ENCODE measurements around the gene ACAT2. TPM values are rescaled to one million over a fixed set of nuclear protein-coding genes. Genes with fewer than 3 reads are reported as not detected.
A peak's percentile ranks its signal among the peaks of the same experiment; 100 is the strongest.

Gene ACAT2
- total and polyA plus RNA-seq, 5 donors, result 4.7 to 7.9 (median 5.4) TPM

- intact Hi-C loops (cut with DNase I), result no loop called here
- no peaks in the 10 kb centered on the region for H3K9me3 ChIP-seq (ENCODE audit: control insufficient read depth, low read length)
Observed at GRCh38 chr6:159769470-159769869, 7.6 kb downstream of the ACAT2 start.

DNA sequence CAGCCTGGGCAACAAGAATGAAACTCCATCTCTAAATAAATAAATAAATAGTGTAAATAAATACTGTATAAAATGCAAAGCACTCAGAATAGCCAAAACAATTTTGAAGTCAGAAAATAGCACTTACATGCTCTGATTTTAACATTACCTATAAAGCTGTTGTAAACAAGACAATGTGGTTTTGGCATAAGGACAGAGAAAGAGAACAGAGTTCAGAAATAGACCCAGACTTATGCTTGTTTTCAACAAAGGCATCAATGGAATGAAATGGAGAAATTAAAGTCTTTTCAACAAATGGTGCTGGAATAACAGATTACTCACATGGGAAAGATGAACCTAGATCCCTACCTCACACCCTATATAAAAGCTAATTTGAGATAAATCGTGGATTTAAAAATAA is 10.4 kb downstream of the ACAT2 start:
- intact Hi-C loops (cut with DNase I), result no loop called here

More at GRCh38 chr6:159769470-159769869, 7.6 kb downstream of the ACAT2 start:
- no peak overlapping the region for H3K27ac ChIP-seq (ENCODE audit: low read length)
- H3K4me1 ChIP-seq (ENCODE audit: control insufficient read depth, insufficient read depth, low read length), result no peaks in the 10 kb centered on the region
- DNase-seq, result no peak
- ATAC-seq, result no peak
- no peaks in the 10 kb centered on the region for H3K27me3 ChIP-seq (ENCODE audit: control insufficient read depth, insufficient read depth)
- no peak overlapping the region for H3K4me3 ChIP-seq (ENCODE audit: low read length)

DNA sequence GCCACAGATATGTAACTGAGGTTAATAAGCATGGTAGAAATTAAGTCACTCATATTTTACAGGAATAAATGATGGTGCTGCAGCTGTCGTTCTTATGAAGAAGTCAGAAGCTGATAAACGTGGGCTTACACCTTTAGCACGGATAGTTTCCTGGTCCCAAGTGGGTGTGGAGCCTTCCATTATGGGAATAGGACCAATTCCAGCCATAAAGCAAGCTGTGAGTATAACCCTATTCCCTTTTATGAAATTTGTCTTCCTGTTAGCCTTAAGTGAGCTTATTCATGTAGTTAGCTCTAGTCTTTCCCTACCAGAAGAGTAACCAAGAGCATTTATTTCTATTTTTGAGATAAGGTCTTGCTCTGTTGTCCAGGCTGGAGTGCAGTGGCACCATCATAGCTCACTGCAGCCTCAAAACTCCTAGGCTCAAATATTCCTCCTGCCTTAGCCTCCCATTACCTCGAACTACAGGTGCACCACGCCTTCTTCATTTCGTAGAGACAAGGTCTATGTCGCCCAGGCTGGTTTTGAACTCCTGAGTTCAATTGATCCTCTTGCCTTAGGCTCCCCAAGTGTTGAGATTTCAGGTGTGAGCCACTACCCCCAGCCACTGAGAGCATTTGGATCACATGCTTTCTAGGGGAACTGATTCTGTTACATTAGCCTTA is 15.5 kb downstream of the ACAT2 start:
- intact Hi-C loops (cut with DNase I), result no loop called here
- no peak for ATAC-seq
- 77% methylated on average over 7 of the region's 7 CpGs for WGBS

More for the DNA sequence above, 10.4 kb downstream of the ACAT2 start:
- no peaks in the 10 kb centered on the region for H3K4me1 ChIP-seq (ENCODE audit: control insufficient read depth, insufficient read depth, low read length)
- no peak overlapping the region for H3K4me3 ChIP-seq (ENCODE audit: low read length)
- DNase-seq, result no peak
- H3K9me3 ChIP-seq (ENCODE audit: control insufficient read depth, low read length), result no peaks in the 10 kb centered on the region
- no peak overlapping the region for H3K27ac ChIP-seq (ENCODE audit: low read length)
- ATAC-seq, result no peak
- H3K27me3 ChIP-seq (ENCODE audit: control insufficient read depth, insufficient read depth), result no peaks in the 10 kb centered on the region
- WGBS, result 0% methylated on average over 1 of the region's 1 CpG

GRCh38 chr6:159778131-159778530 is 16.3 kb downstream of the ACAT2 start:
- intact Hi-C loops (cut with DNase I), result no loop called here
- ATAC-seq (no peak), DNase-seq (no peak)
- WGBS, result 50% methylated on average over 1 of the region's 1 CpG
- Histone ChIP-seq H3K9me3 (ENCODE audit: control insufficient read depth, low read length) (no peaks in the 10 kb centered on the region), H3K4me3 (ENCODE audit: low read length) (no peak overlapping the region), H3K27me3 (ENCODE audit: control insufficient read depth, insufficient read depth) (no peaks in the 10 kb centered on the region), H3K4me1 (ENCODE audit: control insufficient read depth, insufficient read depth, low read length) (no peaks in the 10 kb centered on the region), H3K27ac (ENCODE audit: low read length) (no peak overlapping the region)

More for the DNA sequence above, 15.5 kb downstream of the ACAT2 start:
- Histone ChIP-seq H3K4me3 (ENCODE audit: low read length) (no peak overlapping the region), H3K27me3 (ENCODE audit: control insufficient read depth, insufficient read depth) (no peaks in the 10 kb centered on the region), H3K27ac (ENCODE audit: low read length) (no peak overlapping the region), H3K9me3 (ENCODE audit: control insufficient read depth, low read length) (no peaks in the 10 kb centered on the region), H3K4me1 (ENCODE audit: control insufficient read depth, insufficient read depth, low read length) (no peaks in the 10 kb centered on the region)
- DNase-seq, result no peak

GRCh38 chr6:159778542-159779103 is 16.8 kb downstream of the ACAT2 start:
- Histone ChIP-seq H3K9me3 (ENCODE audit: control insufficient read depth, low read length) (no peaks in the 10 kb centered on the region), H3K4me3 (ENCODE audit: low read length) (no peak overlapping the region), H3K27ac (ENCODE audit: low read length) (no peak overlapping the region), H3K27me3 (ENCODE audit: control insufficient read depth, insufficient read depth) (no peaks in the 10 kb centered on the region), H3K4me1 (ENCODE audit: control insufficient read depth, insufficient read depth, low read length) (no peaks in the 10 kb centered on the region)
- 76% methylated on average over 3 of the region's 3 CpGs for WGBS
- ATAC-seq (no peak), DNase-seq (no peak)
- intact Hi-C loops (cut with DNase I), result no loop called here

DNA sequence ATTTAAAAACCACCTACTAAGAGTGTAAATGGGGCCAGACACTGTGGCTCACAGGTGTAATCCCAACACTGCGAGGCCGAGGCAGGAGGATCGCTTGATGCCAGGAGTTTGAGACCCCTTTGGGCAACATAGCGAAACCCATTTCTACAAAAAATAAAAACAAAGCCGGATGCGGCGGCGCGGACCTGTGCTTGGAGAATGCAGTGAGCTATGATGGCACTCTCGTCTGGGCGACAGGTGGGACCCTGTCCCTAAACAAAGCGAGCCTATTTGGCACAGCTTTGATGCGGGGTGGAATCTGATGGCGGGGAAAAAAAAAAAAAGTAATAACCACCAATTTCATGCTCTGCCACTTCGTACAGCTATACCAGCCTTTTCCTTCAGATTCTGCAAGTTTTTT is 26.4 kb downstream of the ACAT2 start:
- intact Hi-C loops (cut with DNase I), result loop anchor here in 2 of 4 donors (5.0 kb wide), 2 partner anchors 61 to 96 kb away; partner anchors contain the start of genes SOD2 (in 1 of the 2) and WTAP (in 1 of the 2)
- 33% methylated on average over 15 of the region's 15 CpGs for WGBS
- Histone ChIP-seq H3K27ac (ENCODE audit: low read length) (no peak overlapping the region), H3K4me3 (ENCODE audit: low read length) (peak overlapping the region; percentile 87), H3K9me3 (ENCODE audit: control insufficient read depth, low read length) (no peaks in the 10 kb centered on the region), H3K4me1 (ENCODE audit: control insufficient read depth, insufficient read depth, low read length) (peaks cover 8% of the 10 kb centered on the region), H3K27me3 (ENCODE audit: control insufficient read depth, insufficient read depth) (no peaks in the 10 kb centered on the region)
- ATAC-seq, result no peak
- DNase-seq, result no peak

GRCh38 chr6:159788753-159789376 is 27.0 kb downstream of the ACAT2 start:
- DNase-seq, result peak; percentile 46 to 76 (median 69)
- Histone ChIP-seq H3K4me3 (ENCODE audit: low read length) (peak overlapping the region; percentile 87), H3K4me1 (ENCODE audit: control insufficient read depth, insufficient read depth, low read length) (peaks cover 8% of the 10 kb centered on the region), H3K27me3 (ENCODE audit: control insufficient read depth, insufficient read depth) (no peaks in the 10 kb centered on the region), H3K9me3 (ENCODE audit: control insufficient read depth, low read length) (no peaks in the 10 kb centered on the region), H3K27ac (ENCODE audit: low read length) (peak overlapping the region; percentile 83)
- intact Hi-C loops (cut with DNase I), result loop anchor here in 2 of 4 donors (5.0 kb wide), 2 partner anchors 62 to 97 kb away; partner anchors contain the start of genes SOD2 (in 1 of the 2) and WTAP (in 1 of the 2)
- peak in 1 of 2 donors; percentile 18 for ATAC-seq
- under 1% methylated on average over 60 of the region's 60 CpGs for WGBS

DNA sequence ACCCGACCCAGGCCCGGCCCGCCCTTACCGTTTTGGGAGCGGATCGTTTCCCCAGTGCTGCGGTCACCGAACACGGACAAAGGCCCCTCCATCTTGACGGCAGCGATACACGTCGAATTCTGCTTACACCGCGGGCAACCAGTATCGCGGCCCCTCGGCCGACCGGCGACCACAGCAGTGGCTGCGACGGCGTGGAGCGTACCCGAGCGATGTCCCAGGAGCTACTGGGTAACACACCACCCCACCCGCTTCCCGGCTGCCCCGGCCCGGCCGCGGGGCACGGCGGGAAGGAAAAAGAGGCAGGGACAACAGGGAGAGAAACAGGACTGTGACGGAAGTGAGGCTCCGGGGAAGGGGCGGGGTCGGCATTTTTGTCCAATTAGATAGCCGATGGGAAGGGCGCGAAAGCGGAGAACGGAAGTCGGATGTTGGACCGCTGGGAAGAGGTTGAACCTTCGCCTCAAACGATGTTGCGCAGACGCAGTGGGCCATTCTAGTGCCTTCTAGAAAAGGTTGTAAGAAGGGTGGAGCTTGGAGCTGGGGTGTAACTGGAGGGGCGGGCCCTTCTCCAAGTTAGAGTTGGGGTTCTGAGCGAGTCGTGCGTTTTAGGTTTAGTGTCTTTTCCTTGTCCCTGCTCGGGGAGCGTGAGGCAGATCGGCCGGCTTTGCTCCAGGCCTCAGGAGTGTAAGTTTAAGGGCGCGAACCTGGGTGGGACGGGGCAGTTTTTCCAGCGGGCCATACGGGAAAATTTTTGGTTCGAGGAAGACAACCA is 27.7 kb downstream of the ACAT2 start, which contains the start of gene TCP1:
TSS of gene TCP1 (minus strand) at position 226 of the 772 bp plus-strand sequence. CDS start at position 92, 134 bp downstream.
- intact Hi-C loops (cut with DNase I), result loop anchor here in 2 of 4 donors (5.0 kb wide), 2 partner anchors 62 to 97 kb away; partner anchors contain the start of genes SOD2 (in 1 of the 2) and WTAP (in 1 of the 2)
- no peaks in the 10 kb centered on the region for H3K27me3 ChIP-seq (ENCODE audit: control insufficient read depth, insufficient read depth)
- DNase-seq, result peak; percentile 99 to 100 (median 100)
- H3K9me3 ChIP-seq (ENCODE audit: control insufficient read depth, low read length), result no peaks in the 10 kb centered on the region
- ATAC-seq, result peak; percentile 95
- H3K27ac ChIP-seq (ENCODE audit: low read length), result peak within 1 kb of the TSS; percentile 97
- peak within 1 kb of the TSS; percentile 87 for H3K4me3 ChIP-seq (ENCODE audit: low read length)
- H3K4me1 ChIP-seq (ENCODE audit: control insufficient read depth, insufficient read depth, low read length), result peaks cover 8% of the 10 kb centered on the region
- under 1% methylated on average over 64 of the region's 64 CpGs for WGBS

DNA sequence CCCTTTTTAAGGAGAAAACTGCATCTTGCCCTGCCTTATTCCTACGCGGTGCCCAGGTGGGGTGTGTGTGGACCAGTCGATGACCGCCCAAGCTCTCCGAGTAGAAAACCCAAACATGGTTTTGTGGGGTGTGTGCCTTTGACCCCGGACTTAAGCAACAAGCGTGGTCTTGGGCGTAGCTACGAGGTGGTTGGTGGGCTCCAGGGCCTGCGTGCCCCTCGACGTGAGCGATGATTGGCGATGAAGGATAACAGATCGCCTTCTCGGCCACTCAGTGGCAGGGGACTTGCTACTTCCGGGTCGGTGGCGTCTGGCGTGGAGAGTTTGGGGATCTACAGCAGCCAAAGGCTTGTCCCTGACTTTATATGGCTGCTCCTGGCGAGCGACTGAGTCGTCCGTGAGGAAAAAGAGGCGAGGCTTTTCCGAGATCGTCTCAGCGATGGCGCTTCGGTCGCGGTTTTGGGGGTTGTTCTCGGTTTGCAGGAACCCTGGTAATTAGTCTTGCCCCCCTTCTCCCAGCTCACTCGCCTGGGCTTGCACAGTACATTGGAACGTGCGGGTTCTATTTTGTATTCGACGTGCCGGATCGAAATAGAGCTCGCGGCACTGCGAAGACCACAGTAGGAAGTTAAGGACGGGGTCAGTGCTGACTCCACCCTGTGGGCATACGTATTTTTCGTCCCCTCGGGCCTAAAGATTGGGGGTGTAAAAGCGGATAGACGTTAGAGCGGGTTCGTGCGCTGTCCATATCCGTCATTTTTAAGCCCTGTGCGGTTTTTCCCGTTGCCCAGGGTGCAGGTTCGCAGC is 28.5 kb downstream of the ACAT2 start, which contains the start of gene MRPL18:
TSS of gene MRPL18 (plus strand) at position 319 of the 807 bp plus-strand sequence. CDS start at position 440, 121 bp downstream.
- peaks cover 8% of the 10 kb centered on the region for H3K4me1 ChIP-seq (ENCODE audit: control insufficient read depth, insufficient read depth, low read length)
- DNase-seq, result peak; percentile 96 to 97 (median 97)
- intact Hi-C loops (cut with DNase I), result no loop called here
- under 1% methylated on average over 56 of the region's 56 CpGs for WGBS
- H3K27ac ChIP-seq (ENCODE audit: low read length), result peak within 1 kb of the TSS; percentile 97
- peak; percentile 96 for ATAC-seq
- H3K4me3 ChIP-seq (ENCODE audit: low read length), result peak within 1 kb of the TSS; percentile 87
- no peaks in the 10 kb centered on the region for H3K27me3 ChIP-seq (ENCODE audit: control insufficient read depth, insufficient read depth)
- no peaks in the 10 kb centered on the region for H3K9me3 ChIP-seq (ENCODE audit: control insufficient read depth, low read length)

All from right cardiac atrium (tissue), 5 donors.